GM13977 (cell line): Measurements from ENCODE around the gene CDYL.

Source experiments
- DNase-seq: peaks from one replicate; pipeline ENCODE4 v3.0.0; 2012; ENCODE audit warnings: low spot score
- in situ Hi-C: fragments of 300-500 bp; cut with MboI; formaldehyde crosslinking; loops from one replicate; pipeline ENCODE4 v1.12.0; 2022; ENCODE audit warnings: low sequenced_read_pairs, low pct_unique_long_range_greater_than_20kb, mixed read lengths, inconsistent platforms; ENCODE audit not compliant: unreplicated experiment
- TF ChIP-seq, protein P1 (sequence below): IDR thresholded peaks from 2 replicates; pipeline ENCODE4 v1.5.1; 2012; ENCODE audit warnings: mild to moderate bottlenecking, control low read depth; ENCODE audit not compliant: insufficient read depth; ENCODE audit errors: extremely low read depth, missing control alignments

CDYL gene

DNA sequence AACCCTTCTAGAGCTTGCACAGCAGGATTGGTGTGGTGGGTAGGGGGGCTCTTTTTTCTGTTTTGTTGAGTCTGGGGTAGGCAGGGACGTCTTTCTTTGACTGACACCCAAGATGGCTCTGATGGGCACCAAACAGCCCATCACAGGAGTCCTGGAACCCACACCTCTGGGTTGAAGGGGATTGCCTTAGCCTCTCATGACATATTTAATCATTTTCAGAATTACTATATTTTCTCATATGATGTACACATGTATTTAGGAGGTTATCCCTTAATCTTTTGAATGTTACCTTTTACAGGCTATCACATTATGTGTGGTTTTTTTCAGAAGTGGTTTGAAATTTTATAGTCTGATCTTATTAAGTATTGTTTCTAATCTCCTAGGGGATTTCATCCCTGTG lies 163.0 kb downstream of the CDYL start:
- DNase-seq = no peak
- TF ChIP-seq, protein P1, sequence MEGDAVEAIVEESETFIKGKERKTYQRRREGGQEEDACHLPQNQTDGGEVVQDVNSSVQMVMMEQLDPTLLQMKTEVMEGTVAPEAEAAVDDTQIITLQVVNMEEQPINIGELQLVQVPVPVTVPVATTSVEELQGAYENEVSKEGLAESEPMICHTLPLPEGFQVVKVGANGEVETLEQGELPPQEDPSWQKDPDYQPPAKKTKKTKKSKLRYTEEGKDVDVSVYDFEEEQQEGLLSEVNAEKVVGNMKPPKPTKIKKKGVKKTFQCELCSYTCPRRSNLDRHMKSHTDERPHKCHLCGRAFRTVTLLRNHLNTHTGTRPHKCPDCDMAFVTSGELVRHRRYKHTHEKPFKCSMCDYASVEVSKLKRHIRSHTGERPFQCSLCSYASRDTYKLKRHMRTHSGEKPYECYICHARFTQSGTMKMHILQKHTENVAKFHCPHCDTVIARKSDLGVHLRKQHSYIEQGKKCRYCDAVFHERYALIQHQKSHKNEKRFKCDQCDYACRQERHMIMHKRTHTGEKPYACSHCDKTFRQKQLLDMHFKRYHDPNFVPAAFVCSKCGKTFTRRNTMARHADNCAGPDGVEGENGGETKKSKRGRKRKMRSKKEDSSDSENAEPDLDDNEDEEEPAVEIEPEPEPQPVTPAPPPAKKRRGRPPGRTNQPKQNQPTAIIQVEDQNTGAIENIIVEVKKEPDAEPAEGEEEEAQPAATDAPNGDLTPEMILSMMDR = no peak
- in situ Hi-C loops = no loop called here

DNA sequence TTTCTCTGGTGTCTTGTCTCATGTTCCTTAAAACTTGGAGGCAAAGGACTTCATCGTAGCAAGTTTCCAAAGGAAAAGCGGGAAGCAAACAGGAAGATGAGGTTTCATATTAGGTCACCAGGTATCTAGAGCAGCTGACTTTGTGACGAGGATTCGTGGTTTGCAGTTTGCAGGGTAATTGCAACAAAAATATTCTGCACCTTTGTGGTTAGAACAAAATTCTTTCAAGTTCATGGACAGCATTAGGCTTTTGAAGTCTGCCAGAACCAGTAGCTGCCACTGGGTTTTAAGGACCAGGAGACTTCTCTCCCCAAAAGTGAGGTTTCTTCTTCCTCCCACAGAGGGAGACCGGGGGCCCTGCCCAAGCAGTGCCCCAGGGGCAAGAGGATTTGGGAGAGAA lies 164.2 kb downstream of the CDYL start:
- no peak for DNase-seq
- in situ Hi-C loops = no loop called here
- TF ChIP-seq, protein P1 = no peak

DNA sequence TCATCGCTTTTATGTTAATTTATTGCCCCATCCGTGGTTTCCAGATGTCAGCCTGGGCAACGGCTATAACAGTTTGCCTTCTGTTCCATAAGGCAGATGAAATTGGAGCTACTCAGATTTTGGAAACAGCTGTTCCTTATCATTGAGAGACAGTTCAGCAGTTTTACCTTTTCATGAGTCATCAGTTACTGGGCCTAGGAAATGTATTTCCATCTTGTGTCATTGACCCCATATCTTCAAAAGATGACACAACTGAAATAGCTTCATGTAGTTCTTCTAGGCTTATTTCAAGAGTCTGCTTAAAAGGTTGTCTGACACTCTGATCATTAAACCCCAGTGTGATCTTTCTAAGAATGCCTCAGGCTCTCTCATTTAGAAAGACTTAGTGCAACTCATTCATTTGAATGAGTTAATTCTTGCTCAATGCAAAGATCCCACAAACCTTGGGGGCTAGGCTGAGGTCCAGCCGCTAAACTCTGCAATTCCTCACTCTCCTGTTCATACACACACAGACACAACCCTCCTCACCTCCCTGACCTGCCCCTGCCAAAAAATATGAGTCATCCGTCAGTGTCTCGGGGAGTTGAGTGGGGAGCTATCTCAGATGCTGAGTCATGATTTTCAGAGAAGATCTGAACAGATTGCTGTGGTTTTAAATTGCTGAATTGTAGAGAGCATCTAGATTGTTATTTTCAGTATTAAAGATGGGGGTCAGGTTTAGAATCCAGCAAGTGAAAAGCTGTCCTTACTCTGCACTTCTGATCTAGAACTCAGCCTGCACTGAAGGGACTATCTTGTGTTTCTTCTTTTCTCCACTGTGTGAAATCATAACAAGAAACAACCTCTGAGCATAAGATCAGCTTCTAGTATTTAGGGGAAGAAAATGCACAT lies 165.8 kb downstream of the CDYL start:
- peak; percentile 65 for DNase-seq
- in situ Hi-C loops = no loop called here
- TF ChIP-seq, protein P1 = no peak

DNA sequence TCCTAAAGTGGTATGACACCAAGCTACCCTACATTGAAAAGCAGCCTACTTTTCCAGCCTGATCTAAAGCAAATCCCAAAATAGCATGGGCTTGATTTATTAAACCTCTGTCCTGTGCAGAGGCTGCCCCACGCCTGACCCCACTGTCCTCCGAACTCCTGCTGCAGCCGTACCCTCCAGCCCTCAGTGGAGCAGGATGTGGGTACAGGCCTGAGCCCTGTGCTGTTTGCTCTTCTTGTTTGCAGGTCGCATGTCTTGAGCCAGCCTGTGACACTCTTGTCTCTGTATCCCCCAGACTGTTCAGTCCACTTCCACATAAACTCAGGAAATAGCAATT lies 166.4 kb downstream of the CDYL start:
- no peak for DNase-seq
- in situ Hi-C loops = no loop called here
- TF ChIP-seq, protein P1 = no peak

DNA sequence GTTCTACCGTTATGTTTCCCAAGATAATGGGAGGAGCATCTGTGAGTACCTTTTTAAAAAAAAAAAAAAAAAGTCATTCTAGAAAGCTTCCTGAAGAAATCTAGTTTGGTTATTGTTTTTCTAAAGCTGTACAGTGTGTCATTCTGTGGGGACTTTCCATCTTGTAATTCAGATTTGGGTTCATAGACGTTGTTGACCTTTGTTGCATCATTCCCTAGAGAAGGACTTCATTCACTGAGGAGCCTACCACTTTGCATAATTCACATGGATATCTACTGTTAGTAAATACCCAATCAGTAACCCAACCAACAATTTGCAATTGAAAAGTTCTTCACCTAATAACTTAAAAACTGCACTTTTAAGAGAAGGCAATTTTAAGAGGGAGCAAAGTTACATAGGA lies 167.5 kb downstream of the CDYL start:
- in situ Hi-C loops = no loop called here
- TF ChIP-seq, protein P1 = no peak
- DNase-seq = no peak

DNA sequence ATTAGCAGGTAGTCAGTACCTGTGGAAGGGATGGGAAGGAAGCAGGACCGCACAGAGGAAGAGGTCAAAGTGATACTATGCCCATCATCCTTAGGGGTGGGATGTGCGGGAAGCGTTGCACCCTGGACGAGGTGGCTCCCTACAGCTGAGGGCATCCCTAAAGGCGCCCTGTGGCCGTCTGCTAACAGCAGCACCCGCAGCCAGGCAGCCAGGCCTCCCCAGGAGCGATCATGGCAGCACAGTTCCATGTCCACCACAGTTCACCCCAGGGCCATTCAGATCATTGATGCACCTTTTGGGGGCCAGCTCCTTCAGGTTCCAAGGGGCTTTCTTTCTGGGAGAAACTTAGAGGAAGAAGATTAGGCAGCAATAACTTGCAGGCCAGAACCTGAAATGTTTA lies 168.1 kb downstream of the CDYL start:
- in situ Hi-C loops = no loop called here
- no peak for DNase-seq
- TF ChIP-seq, protein P1 = no peak

DNA sequence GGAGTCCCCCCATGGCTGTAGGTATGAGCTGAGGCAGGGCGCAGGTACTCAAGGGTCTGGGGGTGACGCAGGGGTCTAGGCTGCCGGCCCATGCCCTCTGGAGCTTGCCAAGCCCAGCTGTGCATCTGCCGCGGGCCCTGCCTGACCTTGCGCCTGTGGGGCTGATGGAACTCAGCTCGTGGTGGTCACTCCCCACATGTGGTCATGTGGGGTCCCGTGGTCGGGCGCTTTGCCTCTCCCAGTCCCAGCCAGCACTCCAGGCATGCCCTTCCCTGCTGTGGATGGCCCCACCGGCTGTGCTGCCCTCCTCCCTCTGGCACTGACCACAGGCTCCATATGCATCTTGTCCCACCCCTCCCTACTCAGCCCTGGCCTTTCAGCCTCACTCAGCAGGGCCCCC lies 170.3 kb downstream of the CDYL start:
- in situ Hi-C loops = no loop called here
- no peak for DNase-seq
- TF ChIP-seq, protein P1 = no peak
